Suprapubic skin (tissue), 4 donors: ENCODE results near the gene PIP5K1C.

ENCODE experiments used
- EP300 ChIP-seq: sonication (generic); formaldehyde crosslinking; IDR thresholded peaks from one replicate; pipeline ENCODE4 v1.6.1; 2017; ENCODE audit warnings: antibody characterized with exemption
- POLR2A ChIP-seq, 2 donors: fragments of 450-650 bp; IDR thresholded peaks; one replicate each; pipeline ENCODE4 v1.6.1; 2017; ENCODE audit warnings: antibody characterized with exemption in 2 of 2, mild to moderate bottlenecking in 2 of 2, moderate library complexity in 2 of 2
- POLR2AphosphoS5 ChIP-seq, 3 donors: sonication (generic); formaldehyde crosslinking; IDR thresholded peaks; one replicate each; pipeline ENCODE4 v1.6.1; 2017; ENCODE audit warnings: antibody characterized with exemption in 3 of 3
- TF ChIP-seq, protein P1 (sequence below), 2 donors: fragments of 200-600 bp in 1 of 2; fragments of 450-650 bp in 1 of 2; sonication (generic) in 1 of 2; IDR thresholded peaks; one replicate each; pipeline ENCODE4 v1.5.1; 2016 to 2019; ENCODE audit warnings: antibody characterized with exemption in 2 of 2, mild to moderate bottlenecking in 1 of 2, moderate library complexity in 1 of 2

DNA sequence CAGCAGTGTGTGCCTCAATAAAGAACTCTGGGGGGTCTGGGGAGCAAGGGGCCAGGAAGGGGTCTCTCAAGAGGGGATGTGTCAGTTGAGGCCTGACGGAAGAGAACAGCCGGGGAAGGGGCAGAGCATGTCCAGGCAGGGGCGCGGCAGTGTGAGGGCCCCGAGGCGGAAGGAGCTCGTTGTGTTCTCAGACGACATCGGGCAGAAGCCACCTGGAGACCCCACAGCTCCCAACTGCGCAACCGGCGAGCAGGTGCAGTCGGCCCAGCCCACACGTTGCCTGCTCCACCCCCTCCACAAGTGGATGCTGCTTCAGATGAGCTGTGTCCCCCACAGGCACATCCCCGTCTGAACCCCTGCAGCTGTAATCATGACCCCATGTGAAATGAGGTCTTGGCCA is 78.6 kb downstream of the PIP5K1C start:
- TF ChIP-seq EP300 = no peak
- TF ChIP-seq, protein P1, sequence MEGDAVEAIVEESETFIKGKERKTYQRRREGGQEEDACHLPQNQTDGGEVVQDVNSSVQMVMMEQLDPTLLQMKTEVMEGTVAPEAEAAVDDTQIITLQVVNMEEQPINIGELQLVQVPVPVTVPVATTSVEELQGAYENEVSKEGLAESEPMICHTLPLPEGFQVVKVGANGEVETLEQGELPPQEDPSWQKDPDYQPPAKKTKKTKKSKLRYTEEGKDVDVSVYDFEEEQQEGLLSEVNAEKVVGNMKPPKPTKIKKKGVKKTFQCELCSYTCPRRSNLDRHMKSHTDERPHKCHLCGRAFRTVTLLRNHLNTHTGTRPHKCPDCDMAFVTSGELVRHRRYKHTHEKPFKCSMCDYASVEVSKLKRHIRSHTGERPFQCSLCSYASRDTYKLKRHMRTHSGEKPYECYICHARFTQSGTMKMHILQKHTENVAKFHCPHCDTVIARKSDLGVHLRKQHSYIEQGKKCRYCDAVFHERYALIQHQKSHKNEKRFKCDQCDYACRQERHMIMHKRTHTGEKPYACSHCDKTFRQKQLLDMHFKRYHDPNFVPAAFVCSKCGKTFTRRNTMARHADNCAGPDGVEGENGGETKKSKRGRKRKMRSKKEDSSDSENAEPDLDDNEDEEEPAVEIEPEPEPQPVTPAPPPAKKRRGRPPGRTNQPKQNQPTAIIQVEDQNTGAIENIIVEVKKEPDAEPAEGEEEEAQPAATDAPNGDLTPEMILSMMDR (IDR thresholded peaks at IDR 0.05) = no peak
- no peak for TF ChIP-seq POLR2A (IDR thresholded peaks at IDR 0.05)
- TF ChIP-seq POLR2AphosphoS5 (IDR thresholded peaks at IDR 0.05) = no peak
